ENCODE measurements around the gene PCCA.
"Not testable (repeated sequence)": the region's sequence is repeated elsewhere in the genome, so short reads cannot be mapped to it uniquely, and the experiment has no call there.

PCCA gene

DNA sequence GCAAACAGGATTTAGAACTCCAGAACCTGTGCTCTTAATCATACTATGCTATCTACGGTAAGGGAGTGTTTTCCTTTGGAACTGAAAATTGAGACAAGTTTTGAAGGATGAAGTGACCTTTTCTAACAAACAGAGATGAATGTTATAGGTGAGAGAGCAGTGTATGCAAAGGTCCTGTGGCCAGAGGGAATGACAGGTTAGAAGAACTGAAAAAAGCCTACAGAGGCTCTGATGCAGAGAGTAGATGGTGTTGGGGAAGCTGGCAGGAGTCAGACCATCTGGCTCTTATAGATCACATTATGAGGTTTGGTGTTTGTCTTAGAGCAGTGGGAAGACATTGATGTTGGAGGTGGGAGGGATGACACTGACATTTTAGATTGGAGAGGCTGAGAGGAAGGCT lies 2.0 kb downstream of the PCCA start:
- Histone ChIP-seq H3K27me3 (ENCODE audit: insufficient read depth, low read length, poor library complexity) (no peaks in the 10 kb centered on the region), H3K79me1 (ENCODE audit: low read length) (peaks cover 16% of the 10 kb centered on the region), H2BK15ac (replicated peaks; ENCODE audit: low read depth) (no peak overlapping the region), H4K8ac (ENCODE audit: low read depth, low read length) (no peak overlapping the region), H3K4me3 (ENCODE audit: low read length) (no peak overlapping the region), H2AK5ac (ENCODE audit: low read length) (no peak overlapping the region), H2BK120ac (ENCODE audit: low read depth, low read length) (no peak overlapping the region), H3K18ac (ENCODE audit: low read length) (no peak overlapping the region), H3K56ac (ENCODE audit: low read length) (no peak overlapping the region), H3K27ac (ENCODE audit: low read depth, low read length) (no peak overlapping the region), H3K36me3 (ENCODE audit: control insufficient read depth, insufficient read depth, low read length) (no peaks in the 10 kb centered on the region), H3K4me1 (ENCODE audit: control insufficient read depth, low read depth, low read length) (peaks cover 2% of the 10 kb centered on the region), H3K4me2 (ENCODE audit: low read length) (no peak overlapping the region), H4K5ac (ENCODE audit: low read length) (no peak overlapping the region), H2BK5ac (ENCODE audit: low read length) (no peak overlapping the region), H3K4ac (ENCODE audit: low read depth, low read length) (no peak overlapping the region), H3K9ac (ENCODE audit: low read length) (no peak overlapping the region), H3K23ac (ENCODE audit: low read length) (no peak overlapping the region), H3K79me2 (ENCODE audit: control insufficient read depth, insufficient read depth, low read length) (peaks cover 50% of the 10 kb centered on the region)
- no peak for DNase-seq
- WGBS (ENCODE audit: extremely low coverage, insufficient coverage, low lambda C conversion rate) = no CpG with 5 or more reads among the region's 1 CpG

DNA sequence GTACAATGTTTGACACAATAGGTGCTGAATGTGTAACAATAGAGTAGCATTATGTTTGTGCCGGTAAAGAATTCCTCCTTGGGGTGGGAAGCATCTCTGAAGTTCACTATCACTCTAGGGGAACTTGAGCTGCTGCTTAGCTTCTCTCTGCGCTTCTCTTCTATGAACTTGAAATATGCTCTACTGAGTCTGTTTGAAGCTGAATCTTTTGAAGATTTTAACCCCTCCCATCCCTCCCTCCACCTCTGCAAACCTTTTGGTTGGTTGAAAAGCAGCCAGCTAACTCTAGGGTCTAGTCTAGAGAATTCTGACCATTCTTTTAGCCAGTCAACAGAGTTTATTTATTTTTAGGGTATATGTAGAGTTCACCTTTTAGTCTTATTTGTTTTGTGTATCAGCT lies 2.5 kb downstream of the PCCA start:
- no peaks in the 10 kb centered on the region for H3K36me3 ChIP-seq (ENCODE audit: control insufficient read depth, insufficient read depth, low read length)
- no peak overlapping the region for H4K5ac ChIP-seq (ENCODE audit: low read length)
- no peak overlapping the region for H2AK5ac ChIP-seq (ENCODE audit: low read length)
- H3K4ac ChIP-seq (ENCODE audit: low read depth, low read length) = no peak overlapping the region
- H3K18ac ChIP-seq (ENCODE audit: low read length) = no peak overlapping the region
- H3K56ac ChIP-seq (ENCODE audit: low read length) = no peak overlapping the region
- peaks cover 52% of the 10 kb centered on the region for H3K79me2 ChIP-seq (ENCODE audit: control insufficient read depth, insufficient read depth, low read length)
- H2BK15ac ChIP-seq (replicated peaks; ENCODE audit: low read depth) = no peak overlapping the region
- WGBS (ENCODE audit: extremely low coverage, insufficient coverage, low lambda C conversion rate) = no CpG with 5 or more reads among the region's 2 CpGs
- no peak overlapping the region for H3K23ac ChIP-seq (ENCODE audit: low read length)
- H3K79me1 ChIP-seq (ENCODE audit: low read length) = peaks cover 16% of the 10 kb centered on the region
- no peak overlapping the region for H3K9ac ChIP-seq (ENCODE audit: low read length)
- peaks cover 2% of the 10 kb centered on the region for H3K4me1 ChIP-seq (ENCODE audit: control insufficient read depth, low read depth, low read length)
- H3K4me2 ChIP-seq (ENCODE audit: low read length) = no peak overlapping the region
- H3K4me3 ChIP-seq (ENCODE audit: low read length) = no peak overlapping the region
- no peak overlapping the region for H4K8ac ChIP-seq (ENCODE audit: low read depth, low read length)
- H3K27me3 ChIP-seq (ENCODE audit: insufficient read depth, low read length, poor library complexity) = no peaks in the 10 kb centered on the region
- H3K27ac ChIP-seq (ENCODE audit: low read depth, low read length) = no peak overlapping the region
- H2BK120ac ChIP-seq (ENCODE audit: low read depth, low read length) = no peak overlapping the region
- DNase-seq = no peak
- no peak overlapping the region for H2BK5ac ChIP-seq (ENCODE audit: low read length)

DNA sequence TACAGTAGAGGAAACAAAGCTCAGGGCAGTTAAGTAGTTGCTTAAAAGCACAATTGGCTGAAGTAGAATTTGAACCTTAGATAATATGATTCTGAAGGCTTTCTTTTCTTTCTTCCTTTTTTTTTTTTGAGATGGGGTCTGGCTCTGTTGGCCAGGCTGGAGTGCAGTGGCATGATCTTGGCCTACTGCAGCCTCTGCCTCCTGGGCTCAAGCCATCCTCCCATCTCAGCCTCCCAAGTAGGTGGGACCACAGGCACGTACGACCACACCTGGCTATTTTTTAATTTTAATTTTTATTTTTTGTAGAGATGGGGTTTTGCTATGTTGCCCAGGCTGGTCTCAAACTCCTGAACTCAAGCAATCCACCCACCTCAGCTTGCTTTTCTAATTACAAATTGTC lies 3.4 kb downstream of the PCCA start:
- DNase-seq; H4K5ac ChIP-seq (ENCODE audit: low read length); H3K4ac ChIP-seq (ENCODE audit: low read depth, low read length); H3K27me3 ChIP-seq (ENCODE audit: insufficient read depth, low read length, poor library complexity); H2BK5ac ChIP-seq (ENCODE audit: low read length); H3K23ac ChIP-seq (ENCODE audit: low read length); H3K4me3 ChIP-seq (ENCODE audit: low read length); H3K56ac ChIP-seq (ENCODE audit: low read length); H2BK15ac ChIP-seq (replicated peaks; ENCODE audit: low read depth); H3K27ac ChIP-seq (ENCODE audit: low read depth, low read length); H2BK120ac ChIP-seq (ENCODE audit: low read depth, low read length); H3K18ac ChIP-seq (ENCODE audit: low read length); H4K8ac ChIP-seq (ENCODE audit: low read depth, low read length); H3K9ac ChIP-seq (ENCODE audit: low read length); H3K4me2 ChIP-seq (ENCODE audit: low read length); H3K4me1 ChIP-seq (ENCODE audit: control insufficient read depth, low read depth, low read length); H2AK5ac ChIP-seq (ENCODE audit: low read length); H3K36me3 ChIP-seq (ENCODE audit: control insufficient read depth, insufficient read depth, low read length): not testable (repeated sequence)
- peaks cover 58% of the 10 kb centered on the region for H3K79me2 ChIP-seq (ENCODE audit: control insufficient read depth, insufficient read depth, low read length)
- WGBS (ENCODE audit: extremely low coverage, insufficient coverage, low lambda C conversion rate) = no CpG with 5 or more reads among the region's 2 CpGs
- peaks cover 18% of the 10 kb centered on the region for H3K79me1 ChIP-seq (ENCODE audit: low read length)

DNA sequence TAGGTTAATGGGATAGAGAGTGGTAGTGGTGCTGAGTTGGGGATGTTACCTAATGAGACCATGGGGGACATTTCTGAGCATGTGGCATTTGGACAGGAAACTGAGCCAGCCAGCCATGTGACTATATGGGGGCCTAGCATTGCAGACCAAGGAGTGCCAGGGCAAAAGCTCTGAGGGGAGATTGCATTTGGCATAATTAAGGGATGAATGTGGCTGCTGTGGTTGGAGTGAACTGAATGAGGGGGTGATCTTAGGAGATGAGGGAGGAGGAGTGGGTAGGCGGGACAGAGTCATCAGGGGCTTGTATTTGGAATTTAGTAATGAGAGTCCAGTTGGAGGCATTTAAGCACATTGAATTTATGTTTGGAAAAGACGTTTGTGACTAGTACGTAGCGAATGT lies 6.6 kb downstream of the PCCA start:
- Histone ChIP-seq H3K4me1 (ENCODE audit: control insufficient read depth, low read depth, low read length) (no peaks in the 10 kb centered on the region), H2BK5ac (ENCODE audit: low read length) (no peak overlapping the region), H3K4ac (ENCODE audit: low read depth, low read length) (no peak overlapping the region), H2BK120ac (ENCODE audit: low read depth, low read length) (no peak overlapping the region), H3K56ac (ENCODE audit: low read length) (peak overlapping the region; percentile 11), H3K79me1 (ENCODE audit: low read length) (peaks cover 19% of the 10 kb centered on the region), H2BK15ac (replicated peaks; ENCODE audit: low read depth) (no peak overlapping the region), H4K5ac (ENCODE audit: low read length) (no peak overlapping the region), H3K79me2 (ENCODE audit: control insufficient read depth, insufficient read depth, low read length) (peaks cover 53% of the 10 kb centered on the region), H3K27me3 (ENCODE audit: insufficient read depth, low read length, poor library complexity) (no peaks in the 10 kb centered on the region), H3K9ac (ENCODE audit: low read length) (no peak overlapping the region), H3K18ac (ENCODE audit: low read length) (no peak overlapping the region), H4K8ac (ENCODE audit: low read depth, low read length) (no peak overlapping the region), H3K27ac (ENCODE audit: low read depth, low read length) (no peak overlapping the region), H3K4me3 (ENCODE audit: low read length) (no peak overlapping the region), H3K23ac (ENCODE audit: low read length) (no peak overlapping the region), H3K36me3 (ENCODE audit: control insufficient read depth, insufficient read depth, low read length) (no peaks in the 10 kb centered on the region), H3K4me2 (ENCODE audit: low read length) (no peak overlapping the region), H2AK5ac (ENCODE audit: low read length) (no peak overlapping the region)
- no CpG with 5 or more reads among the region's 4 CpGs for WGBS (ENCODE audit: extremely low coverage, insufficient coverage, low lambda C conversion rate)
- no peak for DNase-seq

DNA sequence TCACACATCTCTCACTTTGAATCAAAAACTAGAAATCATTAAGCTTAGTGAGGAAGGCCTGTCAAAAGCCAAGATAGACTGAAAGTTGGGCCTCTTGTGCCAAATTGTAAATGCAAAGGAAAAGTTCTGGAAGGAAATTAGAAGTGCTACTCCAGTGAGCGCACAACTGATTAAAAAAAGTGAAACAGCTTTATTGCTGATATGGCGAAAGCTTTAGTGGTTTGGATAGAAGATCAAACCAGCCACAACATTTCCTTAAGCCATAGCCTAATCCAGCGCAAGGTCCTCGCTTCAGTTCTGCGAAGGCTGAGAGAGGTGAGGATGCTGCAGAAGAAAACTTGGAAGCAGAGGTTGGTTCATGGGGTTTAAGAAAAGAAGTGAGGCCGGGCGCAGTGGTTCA lies 7.6 kb downstream of the PCCA start:
- Histone ChIP-seq H3K79me2 (ENCODE audit: control insufficient read depth, insufficient read depth, low read length) (peaks cover 47% of the 10 kb centered on the region), H3K9ac (ENCODE audit: low read length) (no peak overlapping the region), H2BK15ac (replicated peaks; ENCODE audit: low read depth) (no peak overlapping the region), H3K79me1 (ENCODE audit: low read length) (peaks cover 13% of the 10 kb centered on the region), H3K23ac (ENCODE audit: low read length) (no peak overlapping the region), H4K8ac (ENCODE audit: low read depth, low read length) (no peak overlapping the region), H2AK5ac (ENCODE audit: low read length) (no peak overlapping the region), H2BK120ac (ENCODE audit: low read depth, low read length) (no peak overlapping the region), H3K4me2 (ENCODE audit: low read length) (no peak overlapping the region), H3K36me3 (ENCODE audit: control insufficient read depth, insufficient read depth, low read length) (no peaks in the 10 kb centered on the region), H3K4me1 (ENCODE audit: control insufficient read depth, low read depth, low read length) (no peaks in the 10 kb centered on the region), H3K56ac (ENCODE audit: low read length) (no peak overlapping the region), H3K4me3 (ENCODE audit: low read length) (no peak overlapping the region), H3K18ac (ENCODE audit: low read length) (no peak overlapping the region), H3K27me3 (ENCODE audit: insufficient read depth, low read length, poor library complexity) (no peaks in the 10 kb centered on the region), H3K27ac (ENCODE audit: low read depth, low read length) (no peak overlapping the region), H2BK5ac (ENCODE audit: low read length) (no peak overlapping the region), H3K4ac (ENCODE audit: low read depth, low read length) (no peak overlapping the region), H4K5ac (ENCODE audit: low read length) (no peak overlapping the region)
- DNase-seq = no peak
- WGBS (ENCODE audit: extremely low coverage, insufficient coverage, low lambda C conversion rate) = no CpG with 5 or more reads among the region's 7 CpGs

DNA sequence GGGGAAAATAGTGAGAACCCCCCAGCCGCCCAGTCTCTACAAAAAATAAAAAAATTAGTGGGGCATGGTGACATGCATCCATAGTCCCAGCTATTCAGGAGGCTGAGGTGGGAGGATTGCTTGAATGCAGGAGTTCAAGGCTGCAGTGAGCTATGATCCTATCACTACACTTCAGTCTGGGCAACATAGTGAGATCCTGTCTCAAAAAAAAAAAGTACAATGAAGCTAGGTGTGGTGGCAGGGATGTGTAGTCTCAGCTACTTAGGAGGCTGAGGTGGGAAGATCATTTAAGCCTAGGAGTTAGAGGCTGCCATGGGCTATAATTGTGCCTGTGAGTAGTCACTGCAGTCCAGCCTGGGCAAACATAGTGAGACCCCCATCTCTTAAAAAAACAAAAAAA lies 8.9 kb downstream of the PCCA start:
- Histone ChIP-seq H3K79me1 (ENCODE audit: low read length) (peaks cover 15% of the 10 kb centered on the region), H3K23ac (ENCODE audit: low read length) (no peak overlapping the region), H3K4me2 (ENCODE audit: low read length) (no peak overlapping the region), H3K4me3 (ENCODE audit: low read length) (no peak overlapping the region), H2AK5ac (ENCODE audit: low read length) (no peak overlapping the region), H3K56ac (ENCODE audit: low read length) (no peak overlapping the region), H3K27ac (ENCODE audit: low read depth, low read length) (no peak overlapping the region), H2BK15ac (replicated peaks; ENCODE audit: low read depth) (no peak overlapping the region), H4K5ac (ENCODE audit: low read length) (no peak overlapping the region), H3K18ac (ENCODE audit: low read length) (no peak overlapping the region), H2BK5ac (ENCODE audit: low read length) (no peak overlapping the region), H3K79me2 (ENCODE audit: control insufficient read depth, insufficient read depth, low read length) (peaks cover 45% of the 10 kb centered on the region), H3K4me1 (ENCODE audit: control insufficient read depth, low read depth, low read length) (no peaks in the 10 kb centered on the region), H2BK120ac (ENCODE audit: low read depth, low read length) (no peak overlapping the region), H4K8ac (ENCODE audit: low read depth, low read length) (no peak overlapping the region), H3K4ac (ENCODE audit: low read depth, low read length) (no peak overlapping the region), H3K27me3 (ENCODE audit: insufficient read depth, low read length, poor library complexity) (no peaks in the 10 kb centered on the region), H3K36me3 (ENCODE audit: control insufficient read depth, insufficient read depth, low read length) (no peaks in the 10 kb centered on the region), H3K9ac (ENCODE audit: low read length) (no peak overlapping the region)
- no CpG with 5 or more reads among the region's 1 CpG for WGBS (ENCODE audit: extremely low coverage, insufficient coverage, low lambda C conversion rate)
- no peak for DNase-seq

Data from mesendoderm (in vitro differentiated cells).